HCEC 1CT (cell line): Measurements from ENCODE around the gene KLF6.

Experiments used
- DNase-seq: peaks from one replicate; pipeline ENCODE4 v3.0.0-alpha.2; 2017

The KLF6 gene

GRCh38 chr10:3727268-3727667 is 57.7 kb downstream of the KLF6 start:
- DNase-seq = no peak
